Kidney epithelial cell (primary cell): ENCODE data around the gene DLG2. TPM values are rescaled to one million over a fixed set of nuclear protein-coding genes. Genes with fewer than 3 reads are reported as not detected.
"Not testable (repeated sequence)": the region's sequence is repeated elsewhere in the genome, so short reads cannot be mapped to it uniquely, and the experiment has no call there.

Source experiments
- DNase-seq: peaks from one replicate; pipeline ENCODE4 v3.0.0-alpha.2; 2010; ENCODE audit warnings: low read depth
- H3K27me3 ChIP-seq: 2 replicates; pipeline ENCODE4 v1.6.0; 2011; ENCODE audit warnings: low read length; ENCODE audit not compliant: control insufficient read depth, insufficient read depth
- H3K36me3 ChIP-seq: 2 replicates; pipeline ENCODE4 v1.5.1; 2011; ENCODE audit warnings: low read length; ENCODE audit not compliant: control insufficient read depth, insufficient read depth
- H3K4me3 ChIP-seq: 2 replicates; pipeline ENCODE4 v1.5.1; 2011; ENCODE audit warnings: low read depth, mild to moderate bottlenecking, control low read depth, low read length
- CTCF ChIP-seq: IDR thresholded peaks from 2 replicates; pipeline ENCODE4 v1.5.1; 2011; ENCODE audit warnings: mild to moderate bottlenecking, moderate library complexity, low read length, control low read depth, inconsistent platforms; ENCODE audit not compliant: insufficient read depth, poor library complexity, severe bottlenecking
- total RNA-seq: library from RNA; depleted of rRNA; stranded (reverse); fragments of >200 nt; gene quantifications from 2 replicates; pipeline ENCODE4 v1.2.3, GENCODE V29; 2015

DLG2 gene
- total RNA-seq, 1 donor from 2014 or later = 0.75 TPM

- DNase-seq = peak; percentile 37
- no peak for TF ChIP-seq CTCF
- no peaks in the 10 kb centered on the region for H3K27me3 ChIP-seq
- no peaks in the 10 kb centered on the region for H3K36me3 ChIP-seq
- no peak overlapping the region for H3K4me3 ChIP-seq
These were observed 327.7 kb downstream of the DLG2 start for GRCh38 chr11:85299258-85299942.

DNA sequence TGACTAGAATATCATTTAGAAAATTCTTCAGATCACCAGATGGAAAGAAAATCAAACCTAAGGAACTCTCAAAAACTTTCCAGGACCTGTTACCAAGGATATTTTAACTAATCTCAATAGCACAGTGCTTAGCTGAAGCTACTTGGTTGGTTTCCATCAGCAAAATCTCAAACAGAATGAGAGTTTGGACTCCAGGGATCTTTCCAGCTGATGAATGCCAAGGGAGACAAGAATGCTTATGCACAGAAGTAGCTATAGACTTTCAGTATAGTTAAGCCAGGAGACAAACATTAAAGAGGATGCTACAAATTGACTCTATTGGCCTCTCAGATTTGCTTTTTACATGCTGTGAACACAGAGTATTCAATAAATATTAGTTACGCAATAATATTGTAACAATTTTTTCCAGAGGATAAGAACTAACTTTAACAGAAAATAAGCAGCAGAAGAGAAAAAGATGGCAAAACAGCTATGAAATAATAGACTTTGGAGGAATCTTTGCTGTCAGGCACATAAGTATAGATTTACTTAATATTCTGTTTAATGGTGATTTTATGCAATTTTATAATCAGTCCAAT is 331.4 kb downstream of the DLG2 start:
- no peaks in the 10 kb centered on the region for H3K36me3 ChIP-seq
- no peak for TF ChIP-seq CTCF
- no peaks in the 10 kb centered on the region for H3K27me3 ChIP-seq
- DNase-seq = no peak
- no peak overlapping the region for H3K4me3 ChIP-seq

- no peak for TF ChIP-seq CTCF
- Histone ChIP-seq H3K27me3 (no peaks in the 10 kb centered on the region), H3K4me3 (no peak overlapping the region), H3K36me3 (no peaks in the 10 kb centered on the region)
- DNase-seq = no peak
These were observed 345.6 kb downstream of the DLG2 start for GRCh38 chr11:85281550-85281949.

DNA sequence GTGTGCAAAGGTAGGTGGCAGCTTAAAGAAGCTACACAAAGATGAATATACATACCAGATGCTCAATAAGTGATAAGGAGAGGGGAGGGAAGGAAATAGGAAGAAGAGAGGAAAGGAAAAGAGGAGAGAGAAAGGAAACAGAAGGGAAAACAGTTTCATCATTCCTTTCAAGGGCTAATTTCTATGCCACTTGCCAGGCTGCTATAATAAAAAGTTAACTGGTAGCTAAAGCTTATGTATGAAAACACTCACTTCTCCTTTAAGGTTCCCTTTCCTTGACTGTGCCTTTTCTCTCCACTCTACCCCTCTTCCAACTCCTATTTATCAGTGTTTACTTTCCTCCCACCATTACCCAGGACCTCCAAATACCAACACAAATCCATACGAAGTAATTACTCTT is 347.9 kb downstream of the DLG2 start:
- Histone ChIP-seq H3K4me3 (no peak overlapping the region), H3K36me3 (no peaks in the 10 kb centered on the region), H3K27me3 (no peaks in the 10 kb centered on the region)
- TF ChIP-seq CTCF = no peak
- DNase-seq = no peak

DNA sequence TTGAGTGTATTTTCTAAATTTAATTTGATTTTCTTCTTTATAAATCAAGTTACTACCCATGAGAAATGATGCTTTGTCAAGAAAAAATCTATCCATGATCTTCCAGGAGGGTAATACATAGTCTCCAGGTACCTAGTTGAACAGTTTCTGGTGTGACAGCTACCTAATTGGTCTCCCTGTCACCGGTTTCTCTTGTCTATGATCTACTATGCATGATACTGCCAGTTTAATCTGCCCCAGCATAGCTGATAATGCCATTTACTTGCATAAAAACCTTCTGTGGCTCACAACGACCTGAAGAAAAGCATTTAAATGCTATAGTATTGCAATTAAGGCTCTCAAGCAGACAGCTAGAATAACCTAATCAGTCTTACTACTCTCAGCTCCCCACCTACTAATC is 349.5 kb downstream of the DLG2 start:
- DNase-seq = no peak
- Histone ChIP-seq H3K4me3 (no peak overlapping the region), H3K27me3 (no peaks in the 10 kb centered on the region), H3K36me3 (no peaks in the 10 kb centered on the region)
- TF ChIP-seq CTCF = no peak

GRCh38 chr11:85276332-85276731 is 350.8 kb downstream of the DLG2 start:
- no peak for DNase-seq
- no peaks in the 10 kb centered on the region for H3K27me3 ChIP-seq
- no peak for TF ChIP-seq CTCF
- no peaks in the 10 kb centered on the region for H3K36me3 ChIP-seq
- H3K4me3 ChIP-seq = no peak overlapping the region

DNA sequence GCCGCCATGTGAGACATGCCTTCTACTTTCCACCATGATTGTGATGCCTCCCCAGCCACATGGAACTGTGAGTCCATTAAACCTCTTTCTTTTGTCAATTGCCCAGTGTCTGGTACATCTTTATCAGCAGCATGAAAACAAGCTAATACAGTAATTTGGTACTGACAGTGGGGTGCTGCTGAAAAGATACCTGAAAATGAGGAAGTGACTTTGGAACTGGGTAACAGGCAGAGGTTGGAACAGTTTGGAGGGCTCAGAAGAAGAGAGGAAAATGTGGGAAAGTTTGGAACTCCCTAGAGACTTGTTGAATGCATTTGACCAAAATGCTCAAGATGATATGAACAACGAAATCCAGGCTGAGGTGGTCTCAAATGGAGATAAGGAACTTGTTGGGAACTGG is 356.8 kb downstream of the DLG2 start:
- DNase-seq, H3K4me3 ChIP-seq, H3K36me3 ChIP-seq, H3K27me3 ChIP-seq: not testable (repeated sequence)
